SK-N-SH (cell line): ENCODE data around the gene DDC.

Experiments used
- CTCF ChIP-seq: fragments of 200-600 bp; sonication (generic); IDR thresholded peaks from 2 replicates; pipeline ENCODE4 v1.6.1; 2017; ENCODE audit warnings: antibody characterized with exemption, mild to moderate bottlenecking, moderate library complexity
- EP300 ChIP-seq, 2 experiments: IDR thresholded peaks; 2 replicates each; pipeline versions ENCODE4 v1.4.0 to v1.6.1; 2012; ENCODE audit warnings: borderline replicate concordance in 1 of 2, low read depth in 1 of 2, low read length in 1 of 2
- EZH2phosphoT487 ChIP-seq: fragments of 200-600 bp; sonication (generic); IDR thresholded peaks from 2 replicates; pipeline ENCODE4 v1.6.1; 2017; ENCODE audit warnings: low read depth, mixed run types, mild to moderate bottlenecking, antibody characterized with exemption, moderate library complexity, borderline replicate concordance
- FOXJ3 ChIP-seq: sonication (generic); formaldehyde crosslinking; IDR thresholded peaks from 2 replicates; pipeline ENCODE4 v1.5.1; 2020; ENCODE audit warnings: mild to moderate bottlenecking, missing genetic modification reagents
- JUND ChIP-seq: IDR thresholded peaks from 2 replicates; pipeline ENCODE4 v1.4.0; 2012
- MAX ChIP-seq: IDR thresholded peaks from 2 replicates; pipeline ENCODE4 v1.4.0; 2012; ENCODE audit warnings: low read depth
- MXI1 ChIP-seq: IDR thresholded peaks from 2 replicates; pipeline ENCODE4 v1.6.1; 2012; ENCODE audit warnings: mild to moderate bottlenecking, low read depth, low read length, improper control_type of control experiment
- POLR2AphosphoS5 ChIP-seq: IDR thresholded peaks from 2 replicates; pipeline ENCODE4 v1.6.1; 2012; ENCODE audit warnings: low read depth, low read length
- RAD21 ChIP-seq: IDR thresholded peaks from 2 replicates; pipeline ENCODE4 v1.6.1; 2012; ENCODE audit warnings: mild to moderate bottlenecking, low read length
- RXRA ChIP-seq: IDR thresholded peaks from 2 replicates; pipeline ENCODE4 v1.4.0; 2012; ENCODE audit warnings: low read depth, mild to moderate bottlenecking, borderline replicate concordance
- SMC3 ChIP-seq: IDR thresholded peaks from 2 replicates; pipeline ENCODE4 v1.6.1; 2012; ENCODE audit warnings: low read depth, low read length, improper control_type of control experiment
- TEAD4 ChIP-seq: IDR thresholded peaks from 2 replicates; pipeline ENCODE4 v1.4.0; 2012; ENCODE audit warnings: mild to moderate bottlenecking, borderline replicate concordance; ENCODE audit not compliant: insufficient read depth
- YY1 ChIP-seq: IDR thresholded peaks from 2 replicates; pipeline ENCODE4 v1.4.0; 2012; ENCODE audit warnings: low read depth, mild to moderate bottlenecking
- TF ChIP-seq, protein P1 (sequence below): IDR thresholded peaks from 2 replicates; pipeline ENCODE4 v1.6.1; 2012; ENCODE audit warnings: mild to moderate bottlenecking, low read depth, low read length, moderate library complexity

- TF ChIP-seq EZH2phosphoT487 (no peak), POLR2AphosphoS5 (no peak), CTCF (no peak), SMC3 (no peak), RXRA (no peak), MXI1 (no peak), FOXJ3 (CRISPR knock-in tag) (no peak), YY1 (no peak), TEAD4 (no peak), JUND (no peak), RAD21 (no peak), EP300 (IDR thresholded peaks at IDR 0.05; ENCODE audit: borderline replicate concordance in 1 of 2, low read depth in 1 of 2, low read length in 1 of 2) (no peak), MAX (no peak)
- TF ChIP-seq, protein P1, sequence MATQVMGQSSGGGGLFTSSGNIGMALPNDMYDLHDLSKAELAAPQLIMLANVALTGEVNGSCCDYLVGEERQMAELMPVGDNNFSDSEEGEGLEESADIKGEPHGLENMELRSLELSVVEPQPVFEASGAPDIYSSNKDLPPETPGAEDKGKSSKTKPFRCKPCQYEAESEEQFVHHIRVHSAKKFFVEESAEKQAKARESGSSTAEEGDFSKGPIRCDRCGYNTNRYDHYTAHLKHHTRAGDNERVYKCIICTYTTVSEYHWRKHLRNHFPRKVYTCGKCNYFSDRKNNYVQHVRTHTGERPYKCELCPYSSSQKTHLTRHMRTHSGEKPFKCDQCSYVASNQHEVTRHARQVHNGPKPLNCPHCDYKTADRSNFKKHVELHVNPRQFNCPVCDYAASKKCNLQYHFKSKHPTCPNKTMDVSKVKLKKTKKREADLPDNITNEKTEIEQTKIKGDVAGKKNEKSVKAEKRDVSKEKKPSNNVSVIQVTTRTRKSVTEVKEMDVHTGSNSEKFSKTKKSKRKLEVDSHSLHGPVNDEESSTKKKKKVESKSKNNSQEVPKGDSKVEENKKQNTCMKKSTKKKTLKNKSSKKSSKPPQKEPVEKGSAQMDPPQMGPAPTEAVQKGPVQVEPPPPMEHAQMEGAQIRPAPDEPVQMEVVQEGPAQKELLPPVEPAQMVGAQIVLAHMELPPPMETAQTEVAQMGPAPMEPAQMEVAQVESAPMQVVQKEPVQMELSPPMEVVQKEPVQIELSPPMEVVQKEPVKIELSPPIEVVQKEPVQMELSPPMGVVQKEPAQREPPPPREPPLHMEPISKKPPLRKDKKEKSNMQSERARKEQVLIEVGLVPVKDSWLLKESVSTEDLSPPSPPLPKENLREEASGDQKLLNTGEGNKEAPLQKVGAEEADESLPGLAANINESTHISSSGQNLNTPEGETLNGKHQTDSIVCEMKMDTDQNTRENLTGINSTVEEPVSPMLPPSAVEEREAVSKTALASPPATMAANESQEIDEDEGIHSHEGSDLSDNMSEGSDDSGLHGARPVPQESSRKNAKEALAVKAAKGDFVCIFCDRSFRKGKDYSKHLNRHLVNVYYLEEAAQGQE = no peak
Observed at GRCh38 chr7:50533866-50534265, 31.3 kb downstream of the DDC start.
